ENCODE data around the gene CRAMP1.

- TF ChIP-seq, protein P1, sequence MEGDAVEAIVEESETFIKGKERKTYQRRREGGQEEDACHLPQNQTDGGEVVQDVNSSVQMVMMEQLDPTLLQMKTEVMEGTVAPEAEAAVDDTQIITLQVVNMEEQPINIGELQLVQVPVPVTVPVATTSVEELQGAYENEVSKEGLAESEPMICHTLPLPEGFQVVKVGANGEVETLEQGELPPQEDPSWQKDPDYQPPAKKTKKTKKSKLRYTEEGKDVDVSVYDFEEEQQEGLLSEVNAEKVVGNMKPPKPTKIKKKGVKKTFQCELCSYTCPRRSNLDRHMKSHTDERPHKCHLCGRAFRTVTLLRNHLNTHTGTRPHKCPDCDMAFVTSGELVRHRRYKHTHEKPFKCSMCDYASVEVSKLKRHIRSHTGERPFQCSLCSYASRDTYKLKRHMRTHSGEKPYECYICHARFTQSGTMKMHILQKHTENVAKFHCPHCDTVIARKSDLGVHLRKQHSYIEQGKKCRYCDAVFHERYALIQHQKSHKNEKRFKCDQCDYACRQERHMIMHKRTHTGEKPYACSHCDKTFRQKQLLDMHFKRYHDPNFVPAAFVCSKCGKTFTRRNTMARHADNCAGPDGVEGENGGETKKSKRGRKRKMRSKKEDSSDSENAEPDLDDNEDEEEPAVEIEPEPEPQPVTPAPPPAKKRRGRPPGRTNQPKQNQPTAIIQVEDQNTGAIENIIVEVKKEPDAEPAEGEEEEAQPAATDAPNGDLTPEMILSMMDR (IDR thresholded peaks at IDR 0.05) = no peak
- TF ChIP-seq POLR2A (IDR thresholded peaks at IDR 0.05) = no peak
Observed at GRCh38 chr16:1665829-1666228, 53.7 kb downstream of the CRAMP1 start.
